ENCODE results near the gene RRP12. TPM values are rescaled to one million over a fixed set of nuclear protein-coding genes. Genes with fewer than 3 reads are reported as not detected.

The RRP12 gene
- total RNA-seq, 6 experiments from 2014 or later: 6.7 to 23.2 (median 10.2) TPM

DNA sequence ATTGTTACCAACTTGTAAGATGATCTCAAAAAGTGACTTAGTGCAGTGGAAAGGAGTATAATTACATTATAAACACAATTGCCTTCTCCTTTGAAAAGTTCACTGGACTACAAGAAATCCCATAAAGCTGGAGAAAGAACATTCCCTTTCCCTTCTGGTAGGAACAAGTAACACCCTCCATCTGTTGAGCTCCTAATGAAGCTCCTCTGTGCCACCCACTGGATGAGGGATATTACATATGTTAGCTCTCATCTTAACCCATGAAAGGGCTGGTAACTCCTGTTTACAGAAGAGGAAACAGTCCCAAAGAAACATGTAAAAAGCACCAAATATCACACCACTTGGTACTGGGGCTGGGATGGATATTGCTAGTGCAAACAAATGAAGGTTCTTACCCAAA lies 32.9 kb upstream of the RRP12 start:
- peaks cover 0 to 70% (median 24%) of the 10 kb centered on the region in 4 donors for H3K36me3 ChIP-seq
- intact Hi-C loops (cut with DNase I): no loop called here
- ATAC-seq (peak in 1 of 4 donors; percentile 15), DNase-seq (no peak)
- TF ChIP-seq POLR2A (IDR thresholded peaks at IDR 0.05): no peak
- TF ChIP-seq, protein P1, sequence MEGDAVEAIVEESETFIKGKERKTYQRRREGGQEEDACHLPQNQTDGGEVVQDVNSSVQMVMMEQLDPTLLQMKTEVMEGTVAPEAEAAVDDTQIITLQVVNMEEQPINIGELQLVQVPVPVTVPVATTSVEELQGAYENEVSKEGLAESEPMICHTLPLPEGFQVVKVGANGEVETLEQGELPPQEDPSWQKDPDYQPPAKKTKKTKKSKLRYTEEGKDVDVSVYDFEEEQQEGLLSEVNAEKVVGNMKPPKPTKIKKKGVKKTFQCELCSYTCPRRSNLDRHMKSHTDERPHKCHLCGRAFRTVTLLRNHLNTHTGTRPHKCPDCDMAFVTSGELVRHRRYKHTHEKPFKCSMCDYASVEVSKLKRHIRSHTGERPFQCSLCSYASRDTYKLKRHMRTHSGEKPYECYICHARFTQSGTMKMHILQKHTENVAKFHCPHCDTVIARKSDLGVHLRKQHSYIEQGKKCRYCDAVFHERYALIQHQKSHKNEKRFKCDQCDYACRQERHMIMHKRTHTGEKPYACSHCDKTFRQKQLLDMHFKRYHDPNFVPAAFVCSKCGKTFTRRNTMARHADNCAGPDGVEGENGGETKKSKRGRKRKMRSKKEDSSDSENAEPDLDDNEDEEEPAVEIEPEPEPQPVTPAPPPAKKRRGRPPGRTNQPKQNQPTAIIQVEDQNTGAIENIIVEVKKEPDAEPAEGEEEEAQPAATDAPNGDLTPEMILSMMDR (IDR thresholded peaks at IDR 0.05): no peak
- H3K27me3 ChIP-seq: no peaks in the 10 kb centered on the region
- no peak overlapping the region for H3K27ac ChIP-seq
- H3K4me3 ChIP-seq: no peak overlapping the region
- peaks cover 0 to 9% (median 3%) of the 10 kb centered on the region in 4 donors for H3K4me1 ChIP-seq
- no peaks in the 10 kb centered on the region for H3K9me3 ChIP-seq

GRCh38 chr10:97428572-97428981 lies 27.4 kb upstream of the RRP12 start:
- H3K4me1 ChIP-seq: peaks cover 0 to 32% (median 11%) of the 10 kb centered on the region in 4 donors
- peaks cover 0 to 31% (median 10%) of the 10 kb centered on the region in 4 donors for H3K36me3 ChIP-seq
- H3K9me3 ChIP-seq: no peaks in the 10 kb centered on the region
- TF ChIP-seq, protein P1 (IDR thresholded peaks at IDR 0.05): no peak
- no peak for TF ChIP-seq POLR2A (IDR thresholded peaks at IDR 0.05)
- DNase-seq (no peak), ATAC-seq (no peak)
- H3K27me3 ChIP-seq: no peaks in the 10 kb centered on the region
- 37% methylated on average over 4 of the region's 4 CpGs for WGBS (ENCODE audit: insufficient coverage, low coverage, low lambda C conversion rate, missing lambda C conversion rate)
- no peak overlapping the region for H3K4me3 ChIP-seq
- peak overlapping the region in 1 of 3 donors; percentile 96 for H3K27ac ChIP-seq
- intact Hi-C loops (cut with DNase I): no loop called here

- Histone ChIP-seq H3K27me3 (no peaks in the 10 kb centered on the region), H3K4me1 (peaks cover 0 to 32% (median 11%) of the 10 kb centered on the region in 4 donors), H3K9me3 (no peaks in the 10 kb centered on the region), H3K27ac (peak overlapping the region in 2 of 3 donors; percentile 91 to 96), H3K4me3 (peak overlapping the region; percentile 90 to 97 (median 94)), H3K36me3 (peaks cover 0 to 28% (median 8%) of the 10 kb centered on the region in 4 donors)
- WGBS (ENCODE audit: insufficient coverage, low coverage, low lambda C conversion rate, missing lambda C conversion rate): 21% methylated on average over 6 of the region's 9 CpGs
- peak; percentile 17 for TF ChIP-seq POLR2A (IDR thresholded peaks at IDR 0.05)
- TF ChIP-seq, protein P1 (IDR thresholded peaks at IDR 0.05): no peak
- ATAC-seq: peak; percentile 3 to 51 (median 24)
- intact Hi-C loops (cut with DNase I): no loop called here
- DNase-seq: peak; percentile 65 to 72 (median 67)
Observed at GRCh38 chr10:97427571-97428179, 26.5 kb upstream of the RRP12 start.

DNA sequence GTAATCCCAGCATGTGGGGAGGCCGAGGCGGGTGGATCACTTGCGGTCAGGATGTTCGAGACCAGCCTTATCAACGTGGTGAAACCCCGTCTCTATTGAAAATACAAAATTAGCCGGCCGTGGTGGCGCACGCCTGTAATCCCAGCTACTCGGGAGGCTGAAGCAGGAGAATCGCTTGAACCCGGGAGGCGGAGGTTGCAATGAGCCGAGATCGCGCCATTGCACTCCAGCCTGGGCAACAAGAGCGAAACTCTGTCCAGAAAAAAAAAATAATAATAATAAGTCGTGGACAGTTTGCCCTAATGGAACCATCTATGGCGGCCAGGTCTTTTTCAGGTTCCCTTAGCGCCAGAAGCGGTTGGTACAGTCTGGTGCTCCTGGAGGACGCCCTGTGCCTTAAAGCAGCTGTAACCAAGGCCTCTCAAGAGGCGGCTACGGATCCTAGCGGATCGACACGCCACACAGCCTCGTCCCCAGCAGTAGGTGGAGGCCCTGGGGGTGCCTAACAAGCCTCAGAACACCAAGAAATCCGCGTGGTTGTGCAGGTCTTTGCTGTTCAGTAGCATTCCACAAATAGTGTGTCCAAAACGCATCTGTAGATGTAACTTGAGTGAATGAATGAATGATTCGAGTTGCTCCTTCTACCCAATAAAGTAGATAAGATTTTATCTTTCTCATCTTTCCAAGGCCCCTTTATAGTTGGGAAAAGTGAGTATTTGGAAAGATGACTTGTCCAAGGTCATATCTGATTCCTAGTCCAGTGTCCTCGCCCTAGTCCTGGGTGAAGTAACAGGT lies 25.8 kb upstream of the RRP12 start:
- Histone ChIP-seq H3K4me1 (peaks cover 0 to 32% (median 11%) of the 10 kb centered on the region in 4 donors), H3K36me3 (peaks cover 0 to 26% (median 8%) of the 10 kb centered on the region in 4 donors), H3K27me3 (no peaks in the 10 kb centered on the region), H3K27ac (peak overlapping the region; percentile 76 to 96 (median 91)), H3K4me3 (peak overlapping the region; percentile 90 to 97 (median 94)), H3K9me3 (no peaks in the 10 kb centered on the region)
- intact Hi-C loops (cut with DNase I): no loop called here
- no peak for TF ChIP-seq POLR2A (IDR thresholded peaks at IDR 0.05)
- TF ChIP-seq, protein P1 (IDR thresholded peaks at IDR 0.05): no peak
- DNase-seq (no peak), ATAC-seq (no peak)
- WGBS (ENCODE audit: insufficient coverage, low coverage, low lambda C conversion rate, missing lambda C conversion rate): 21% methylated on average over 21 of the region's 34 CpGs
